Lower leg skin (tissue), 3 donors: ENCODE results near the gene COBL.

Source experiments
- CTCF ChIP-seq, 3 donors: fragments of 450-650 bp; IDR thresholded peaks; one replicate each; pipeline ENCODE4 v1.5.1; 2016; ENCODE audit warnings: antibody characterized with exemption in 3 of 3, mild to moderate bottlenecking in 3 of 3, moderate library complexity in 2 of 3
- POLR2A ChIP-seq, 2 donors: fragments of 450-650 bp; IDR thresholded peaks; one replicate each; pipeline ENCODE4 v1.6.1; 2016 to 2017; ENCODE audit warnings: antibody characterized with exemption in 2 of 2, mild to moderate bottlenecking in 1 of 2, moderate library complexity in 1 of 2

GRCh38 chr7:51187941-51188340 is 128.7 kb downstream of the COBL start:
- TF ChIP-seq POLR2A (IDR thresholded peaks at IDR 0.05) (no peak), CTCF (IDR thresholded peaks at IDR 0.05) (no peak)
